ENCODE data around the gene FUT3. TPM values are rescaled to one million over a fixed set of nuclear protein-coding genes. Genes with fewer than 3 reads are reported as not detected.

Gene FUT3
- polyA plus RNA-seq, 1 of the 3 experiments (the other 2 are of a cell fraction) = not detected

DNA sequence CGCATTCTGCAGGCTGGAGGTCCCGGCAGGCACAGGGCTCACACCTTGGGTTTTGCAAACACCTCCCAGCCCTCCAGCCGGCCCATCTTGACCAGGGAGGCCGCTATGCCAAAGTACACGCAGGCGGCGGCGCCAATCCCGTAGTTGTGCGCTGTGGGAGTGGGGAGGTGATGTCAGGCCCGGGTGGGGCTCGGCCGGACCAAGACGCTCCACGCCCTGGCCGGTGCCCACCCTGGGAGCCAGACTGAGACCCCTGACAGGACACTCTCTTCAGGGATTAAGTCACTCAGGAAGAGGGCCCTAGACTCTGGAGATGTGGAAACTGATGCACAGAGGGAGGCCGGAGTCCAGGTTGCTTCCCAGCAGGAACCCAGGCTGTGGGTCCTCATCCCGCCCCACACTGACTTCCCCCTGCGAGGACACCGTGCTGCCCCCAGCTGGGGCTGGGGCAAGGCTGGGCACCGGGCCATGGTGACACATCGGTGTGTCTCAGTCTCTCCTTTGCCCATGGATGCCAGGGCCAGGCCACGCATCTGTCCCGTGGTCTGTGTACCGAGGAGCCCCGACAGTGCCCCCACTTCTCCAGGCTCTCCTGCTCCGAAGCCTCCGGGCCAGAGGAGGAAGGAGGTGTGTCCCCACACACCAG lies 43.6 kb upstream of the FUT3 start (continued):
- TF ChIP-seq, protein P1, sequence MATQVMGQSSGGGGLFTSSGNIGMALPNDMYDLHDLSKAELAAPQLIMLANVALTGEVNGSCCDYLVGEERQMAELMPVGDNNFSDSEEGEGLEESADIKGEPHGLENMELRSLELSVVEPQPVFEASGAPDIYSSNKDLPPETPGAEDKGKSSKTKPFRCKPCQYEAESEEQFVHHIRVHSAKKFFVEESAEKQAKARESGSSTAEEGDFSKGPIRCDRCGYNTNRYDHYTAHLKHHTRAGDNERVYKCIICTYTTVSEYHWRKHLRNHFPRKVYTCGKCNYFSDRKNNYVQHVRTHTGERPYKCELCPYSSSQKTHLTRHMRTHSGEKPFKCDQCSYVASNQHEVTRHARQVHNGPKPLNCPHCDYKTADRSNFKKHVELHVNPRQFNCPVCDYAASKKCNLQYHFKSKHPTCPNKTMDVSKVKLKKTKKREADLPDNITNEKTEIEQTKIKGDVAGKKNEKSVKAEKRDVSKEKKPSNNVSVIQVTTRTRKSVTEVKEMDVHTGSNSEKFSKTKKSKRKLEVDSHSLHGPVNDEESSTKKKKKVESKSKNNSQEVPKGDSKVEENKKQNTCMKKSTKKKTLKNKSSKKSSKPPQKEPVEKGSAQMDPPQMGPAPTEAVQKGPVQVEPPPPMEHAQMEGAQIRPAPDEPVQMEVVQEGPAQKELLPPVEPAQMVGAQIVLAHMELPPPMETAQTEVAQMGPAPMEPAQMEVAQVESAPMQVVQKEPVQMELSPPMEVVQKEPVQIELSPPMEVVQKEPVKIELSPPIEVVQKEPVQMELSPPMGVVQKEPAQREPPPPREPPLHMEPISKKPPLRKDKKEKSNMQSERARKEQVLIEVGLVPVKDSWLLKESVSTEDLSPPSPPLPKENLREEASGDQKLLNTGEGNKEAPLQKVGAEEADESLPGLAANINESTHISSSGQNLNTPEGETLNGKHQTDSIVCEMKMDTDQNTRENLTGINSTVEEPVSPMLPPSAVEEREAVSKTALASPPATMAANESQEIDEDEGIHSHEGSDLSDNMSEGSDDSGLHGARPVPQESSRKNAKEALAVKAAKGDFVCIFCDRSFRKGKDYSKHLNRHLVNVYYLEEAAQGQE (IDR thresholded peaks at IDR 0.05; ENCODE audit: low read depth, low read length) = no peak
- TF ChIP-seq FOSL2 (IDR thresholded peaks at IDR 0.05; ENCODE audit: borderline replicate concordance, low read depth) (no peak), ELF1 (IDR thresholded peaks at IDR 0.05) (no peak), FOXJ3 (CRISPR knock-in tag; IDR thresholded peaks at IDR 0.05) (no peak; the same call in 1 of the 2 replicates), EP300 (IDR thresholded peaks at IDR 0.05; ENCODE audit: borderline replicate concordance in 1 of 2, low read depth in 1 of 2, low read length in 1 of 2) (no peak), GABPA (IDR thresholded peaks at IDR 0.05; ENCODE audit: low read depth) (no peak)

- no peaks in the 10 kb centered on the region for H3K9me3 ChIP-seq
- peaks cover 14% of the 10 kb centered on the region; the same call in 1 of the 2 replicates for H4K20me1 ChIP-seq (ENCODE audit: insufficient read depth)
- peaks cover 0 to 44% of the 10 kb centered on the region in 2 experiments; a peak in 1 of 4 replicates for H3K4me1 ChIP-seq (ENCODE audit: control insufficient read depth in 1 of 2, insufficient read depth in 2 of 2, low read depth in 1 of 2, low read length in 1 of 2)
- H3K4me3 ChIP-seq (ENCODE audit: low read depth in 2 of 2, low read length in 1 of 2) = no peak overlapping the region
- H2AFZ ChIP-seq (ENCODE audit: low read depth) = no peak overlapping the region
- H3K79me2 ChIP-seq (ENCODE audit: insufficient read depth) = peaks cover 10% of the 10 kb centered on the region; the same call in 1 of the 2 replicates
- no peak overlapping the region for H3K4me2 ChIP-seq
- no peaks in the 10 kb centered on the region for H3F3A ChIP-seq (replicated peaks; ENCODE audit: insufficient read depth)
- H3K27me3 ChIP-seq (ENCODE audit: insufficient read depth) = no peaks in the 10 kb centered on the region
- DNase-seq = peak; percentile 94
- 87% methylated on average over 8 of the region's 28 CpGs for WGBS (ENCODE audit: low lambda C conversion rate)
- POLR2A ChIA-PET = no interaction called here
- H3K9ac ChIP-seq = no peak overlapping the region
- H3K9me2 ChIP-seq = no peaks in the 10 kb centered on the region
- CTCF ChIA-PET = interaction anchor here (0.8 to 4.6 kb wide), 17 partner anchors 10 to 129 kb away, joined by 3 to 73 read pairs (median 4); partner anchors contain the start of genes NRTN and VMAC
- peaks cover 0 to 19% of the 10 kb centered on the region in 2 experiments for H3K36me3 ChIP-seq (replicated peaks in 1 of 2; ENCODE audit: control insufficient read depth in 1 of 2, insufficient read depth in 2 of 2, low read length in 1 of 2)
- peak overlapping the region in 1 of 2 experiments; percentile 98; a peak in 2 of 4 replicates for H3K27ac ChIP-seq (ENCODE audit: low read depth in 2 of 2, low read length in 1 of 2)
- no peak for TF ChIP-seq MEF2A (IDR thresholded peaks at IDR 0.05; ENCODE audit: borderline replicate concordance, low read depth)
- TF ChIP-seq, protein P2, sequence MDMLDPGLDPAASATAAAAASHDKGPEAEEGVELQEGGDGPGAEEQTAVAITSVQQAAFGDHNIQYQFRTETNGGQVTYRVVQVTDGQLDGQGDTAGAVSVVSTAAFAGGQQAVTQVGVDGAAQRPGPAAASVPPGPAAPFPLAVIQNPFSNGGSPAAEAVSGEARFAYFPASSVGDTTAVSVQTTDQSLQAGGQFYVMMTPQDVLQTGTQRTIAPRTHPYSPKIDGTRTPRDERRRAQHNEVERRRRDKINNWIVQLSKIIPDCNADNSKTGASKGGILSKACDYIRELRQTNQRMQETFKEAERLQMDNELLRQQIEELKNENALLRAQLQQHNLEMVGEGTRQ (IDR thresholded peaks at IDR 0.05; ENCODE audit: borderline replicate concordance, low read depth, low read length) = no peak
- peak; percentile 23; the same call in 1 of the 2 replicates for TF ChIP-seq RAD21 (IDR thresholded peaks at IDR 0.05; ENCODE audit: low read length)
- TF ChIP-seq GATA2 (CRISPR knock-in tag; IDR thresholded peaks at IDR 0.05) = peak; percentile 99
- TF ChIP-seq CHD2 (IDR thresholded peaks at IDR 0.05; ENCODE audit: low read length, partially characterized antibody) = peak; percentile 84
- TF ChIP-seq POLR2AphosphoS5 (IDR thresholded peaks at IDR 0.05; ENCODE audit: low read depth, low read length) = no peak
- TF ChIP-seq, protein P3, sequence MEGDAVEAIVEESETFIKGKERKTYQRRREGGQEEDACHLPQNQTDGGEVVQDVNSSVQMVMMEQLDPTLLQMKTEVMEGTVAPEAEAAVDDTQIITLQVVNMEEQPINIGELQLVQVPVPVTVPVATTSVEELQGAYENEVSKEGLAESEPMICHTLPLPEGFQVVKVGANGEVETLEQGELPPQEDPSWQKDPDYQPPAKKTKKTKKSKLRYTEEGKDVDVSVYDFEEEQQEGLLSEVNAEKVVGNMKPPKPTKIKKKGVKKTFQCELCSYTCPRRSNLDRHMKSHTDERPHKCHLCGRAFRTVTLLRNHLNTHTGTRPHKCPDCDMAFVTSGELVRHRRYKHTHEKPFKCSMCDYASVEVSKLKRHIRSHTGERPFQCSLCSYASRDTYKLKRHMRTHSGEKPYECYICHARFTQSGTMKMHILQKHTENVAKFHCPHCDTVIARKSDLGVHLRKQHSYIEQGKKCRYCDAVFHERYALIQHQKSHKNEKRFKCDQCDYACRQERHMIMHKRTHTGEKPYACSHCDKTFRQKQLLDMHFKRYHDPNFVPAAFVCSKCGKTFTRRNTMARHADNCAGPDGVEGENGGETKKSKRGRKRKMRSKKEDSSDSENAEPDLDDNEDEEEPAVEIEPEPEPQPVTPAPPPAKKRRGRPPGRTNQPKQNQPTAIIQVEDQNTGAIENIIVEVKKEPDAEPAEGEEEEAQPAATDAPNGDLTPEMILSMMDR (IDR thresholded peaks at IDR 0.05) = no peak
- TF ChIP-seq TAF1 (IDR thresholded peaks at IDR 0.05; ENCODE audit: borderline replicate concordance, low read depth, low read length) = no peak
- TF ChIP-seq TCF12 (IDR thresholded peaks at IDR 0.05) = peak; percentile 29; the same call in 1 of the 2 replicates
- TF ChIP-seq, protein P4, sequence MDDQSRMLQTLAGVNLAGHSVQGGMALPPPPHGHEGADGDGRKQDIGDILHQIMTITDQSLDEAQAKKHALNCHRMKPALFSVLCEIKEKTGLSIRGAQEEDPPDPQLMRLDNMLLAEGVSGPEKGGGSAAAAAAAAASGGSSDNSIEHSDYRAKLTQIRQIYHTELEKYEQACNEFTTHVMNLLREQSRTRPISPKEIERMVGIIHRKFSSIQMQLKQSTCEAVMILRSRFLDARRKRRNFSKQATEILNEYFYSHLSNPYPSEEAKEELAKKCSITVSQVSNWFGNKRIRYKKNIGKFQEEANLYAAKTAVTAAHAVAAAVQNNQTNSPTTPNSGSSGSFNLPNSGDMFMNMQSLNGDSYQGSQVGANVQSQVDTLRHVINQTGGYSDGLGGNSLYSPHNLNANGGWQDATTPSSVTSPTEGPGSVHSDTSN (IDR thresholded peaks at IDR 0.05) = no peak
- no peak for TF ChIP-seq FOXM1 (IDR thresholded peaks at IDR 0.05; ENCODE audit: low read depth)
- TF ChIP-seq FOSL2 (IDR thresholded peaks at IDR 0.05; ENCODE audit: borderline replicate concordance, low read depth) = no peak
- no peak for TF ChIP-seq EZH2phosphoT487 (IDR thresholded peaks at IDR 0.05; ENCODE audit: borderline replicate concordance, low read depth)
- TF ChIP-seq FOXJ3 (CRISPR knock-in tag; IDR thresholded peaks at IDR 0.05) = peak; percentile 92
- no peak for TF ChIP-seq YY1 (IDR thresholded peaks at IDR 0.05; ENCODE audit: low read depth)
- no peak for TF ChIP-seq JUND (IDR thresholded peaks at IDR 0.05)
- TF ChIP-seq, protein P5, sequence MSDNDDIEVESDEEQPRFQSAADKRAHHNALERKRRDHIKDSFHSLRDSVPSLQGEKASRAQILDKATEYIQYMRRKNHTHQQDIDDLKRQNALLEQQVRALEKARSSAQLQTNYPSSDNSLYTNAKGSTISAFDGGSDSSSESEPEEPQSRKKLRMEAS (IDR thresholded peaks at IDR 0.05; ENCODE audit: low read depth) = no peak
Observed at GRCh38 chr19:5893907-5894703, 42.9 kb upstream of the FUT3 start.
